Endodermal cell (in vitro differentiated cells): ENCODE measurements around the gene SEC11A. TPM values are rescaled to one million over a fixed set of nuclear protein-coding genes. Genes with fewer than 3 reads are reported as not detected.
A peak's percentile ranks its signal among the peaks of the same experiment; 100 is the strongest.

Source experiments
- DNase-seq: peaks from one replicate; pipeline ENCODE4 v3.0.0-alpha.2; 2017
- H3K27ac ChIP-seq: 2 replicates; pipeline ENCODE4 v1.5.1; 2013; ENCODE audit warnings: mild to moderate bottlenecking, low read depth, low read length, moderate library complexity
- H3K27me3 ChIP-seq: 2 replicates; pipeline ENCODE4 v1.6.1; 2013; ENCODE audit warnings: mild to moderate bottlenecking, low read length, moderate library complexity; ENCODE audit not compliant: insufficient read depth, control insufficient read depth, poor library complexity, severe bottlenecking
- H3K36me3 ChIP-seq: 2 replicates; pipeline ENCODE4 v1.7.0; 2013; ENCODE audit warnings: mild to moderate bottlenecking, low read length, moderate library complexity; ENCODE audit not compliant: control insufficient read depth, insufficient read depth
- H3K4me1 ChIP-seq: one replicate; pipeline ENCODE4 v1.7.0; 2013; ENCODE audit warnings: low read length; ENCODE audit not compliant: control insufficient read depth, insufficient read depth
- H3K4me3 ChIP-seq: 2 replicates; pipeline ENCODE4 v1.5.1; 2013; ENCODE audit warnings: mild to moderate bottlenecking, low read length, moderate library complexity
- H3K9ac ChIP-seq: 2 replicates; pipeline ENCODE4 v1.6.1; 2013; ENCODE audit warnings: mild to moderate bottlenecking, low read length, moderate library complexity; ENCODE audit not compliant: poor library complexity, severe bottlenecking; ENCODE audit errors: extremely low read depth
- H3K9me3 ChIP-seq: 2 replicates; pipeline ENCODE4 v1.6.1; 2013; ENCODE audit warnings: mild to moderate bottlenecking, low read length, moderate library complexity; ENCODE audit not compliant: control insufficient read depth
- H3K27ac Mint-ChIP-seq: 2 replicates; pipeline ENCODE4 v1.8.0; 2020; ENCODE audit warnings: mixed read lengths
- H3K27me3 Mint-ChIP-seq: 2 replicates; pipeline ENCODE4 v1.8.0; 2021; ENCODE audit warnings: mild to moderate bottlenecking, mixed read lengths; ENCODE audit not compliant: insufficient read depth
- H3K36me3 Mint-ChIP-seq: 2 replicates; pipeline ENCODE4 v1.8.0; 2020; ENCODE audit warnings: low read depth, mixed read lengths
- H3K4me1 Mint-ChIP-seq: 2 replicates; pipeline ENCODE4 v1.8.0; 2020; ENCODE audit warnings: mixed read lengths
- H3K4me3 Mint-ChIP-seq: 2 replicates; pipeline ENCODE4 v1.8.0; 2020; ENCODE audit warnings: mild to moderate bottlenecking, moderate library complexity, mixed read lengths
- H3K9me3 Mint-ChIP-seq: 2 replicates; pipeline ENCODE4 v1.8.0; 2020; ENCODE audit warnings: mild to moderate bottlenecking, mixed read lengths
- CTCF ChIP-seq: fragments of 200-600 bp; sonication (generic); conservative IDR thresholded peaks from 2 replicates; pipeline ENCODE4 v1.5.0; 2021; ENCODE audit warnings: antibody characterized with exemption, mild to moderate bottlenecking
- WGBS, 2 experiments: methylation state at CpG; one replicate each; pipeline versions ENCODE4 v1.1.5 to v1.1.7; 2013; ENCODE audit warnings: missing lambda C conversion rate in 2 of 2, mixed read lengths in 1 of 2; ENCODE audit not compliant: insufficient coverage in 1 of 2, insufficient read length in 1 of 2; 5-methylcytosine and 5-hydroxymethylcytosine counted together
- total RNA-seq, 2 donors: library from RNA; stranded (reverse); fragmentation: NEBNext Ultra II Directional in 1 of 2; extraction: Animal tissue kit (Norgen Biotek cat#: 25700) in 1 of 2; gene quantifications; 2 replicates in 1 of 2; 3 replicates in 1 of 2; pipeline ENCODE4 v1.2.1, GENCODE V29; 2021

The SEC11A gene
- total RNA-seq, 2 donors from 2014 or later = 192 to 197 TPM

GRCh38 chr15:84624359-84624758, 91.6 kb downstream of the SEC11A start:
- H3K4me3 ChIP-seq = no peak overlapping the region
- H3K9me3 ChIP-seq = peaks cover 42% of the 10 kb centered on the region
- no peak for DNase-seq
- H3K4me3 Mint-ChIP-seq = no peak overlapping the region
- peaks cover 2% of the 10 kb centered on the region for H3K27me3 Mint-ChIP-seq
- WGBS, 2 experiments = 96 to 100% methylated on average over 5 to 6 of the region's 7 CpGs
- peaks cover 38% of the 10 kb centered on the region for H3K36me3 ChIP-seq
- H3K27ac ChIP-seq = no peak overlapping the region
- no peaks in the 10 kb centered on the region for H3K4me1 ChIP-seq
- H3K36me3 Mint-ChIP-seq = peaks cover 63% of the 10 kb centered on the region
- H3K4me1 Mint-ChIP-seq = no peaks in the 10 kb centered on the region
- H3K27me3 ChIP-seq = no peaks in the 10 kb centered on the region
- no peak overlapping the region for H3K9ac ChIP-seq
- TF ChIP-seq CTCF = no peak
- no peak overlapping the region for H3K27ac Mint-ChIP-seq
- peaks cover 56% of the 10 kb centered on the region for H3K9me3 Mint-ChIP-seq

- 96 to 98% methylated on average over 14 to 17 of the region's 17 CpGs for WGBS, 2 experiments
- no peak overlapping the region for H3K4me3 Mint-ChIP-seq
- H3K9ac ChIP-seq = no peak overlapping the region
- H3K27me3 Mint-ChIP-seq = peaks cover 2% of the 10 kb centered on the region
- peaks cover 43% of the 10 kb centered on the region for H3K9me3 ChIP-seq
- H3K36me3 ChIP-seq = peaks cover 41% of the 10 kb centered on the region
- DNase-seq = no peak
- H3K27ac Mint-ChIP-seq = no peak overlapping the region
- H3K4me1 Mint-ChIP-seq = no peaks in the 10 kb centered on the region
- H3K27me3 ChIP-seq = no peaks in the 10 kb centered on the region
- H3K9me3 Mint-ChIP-seq = peaks cover 80% of the 10 kb centered on the region
- H3K27ac ChIP-seq = no peak overlapping the region
- H3K4me3 ChIP-seq = peak overlapping the region; percentile 56
- TF ChIP-seq CTCF = no peak
- H3K4me1 ChIP-seq = no peaks in the 10 kb centered on the region
- peaks cover 86% of the 10 kb centered on the region for H3K36me3 Mint-ChIP-seq
These were observed 94.5 kb downstream of the SEC11A start for GRCh38 chr15:84621358-84621979.

- Histone ChIP-seq H3K27me3 (no peaks in the 10 kb centered on the region), H3K27ac (no peak overlapping the region), H3K4me1 (no peaks in the 10 kb centered on the region), H3K4me3 (no peak overlapping the region), H3K36me3 (peaks cover 44% of the 10 kb centered on the region), H3K9me3 (peaks cover 43% of the 10 kb centered on the region), H3K9ac (no peak overlapping the region)
- no peak overlapping the region for H3K27ac Mint-ChIP-seq
- no peak for DNase-seq
- no peak overlapping the region for H3K4me3 Mint-ChIP-seq
- no peaks in the 10 kb centered on the region for H3K4me1 Mint-ChIP-seq
- 89 to 100% methylated on average over 4 to 8 of the region's 8 CpGs for WGBS, 2 experiments
- peaks cover 82% of the 10 kb centered on the region for H3K9me3 Mint-ChIP-seq
- no peak for TF ChIP-seq CTCF
- H3K36me3 Mint-ChIP-seq = peaks cover 87% of the 10 kb centered on the region
- peaks cover 2% of the 10 kb centered on the region for H3K27me3 Mint-ChIP-seq
These were observed 95.3 kb downstream of the SEC11A start for GRCh38 chr15:84620626-84621025.

Other genes starting within 250 kb of the SEC11A start
- 10 to 100 TPM; 23.6 to 31.3 TPM for gene ZSCAN2, start 115.1 kb downstream of the SEC11A start, total RNA-seq
- gene WDR73, start 61.9 kb downstream of the SEC11A start, total RNA-seq = 10 to 100 TPM; 44.1 to 46.8 TPM
- gene NMB, start 57.9 kb downstream of the SEC11A start, total RNA-seq = 1 to 10 TPM; 5.3 to 7.3 TPM
- 10 to 100 TPM; 33.3 to 35.2 TPM for gene ZNF592, start 32.5 kb upstream of the SEC11A start, total RNA-seq
- gene ALPK3, start 101.2 kb upstream of the SEC11A start, total RNA-seq = 10 to 100 TPM; 57.8 to 94.1 TPM
- gene SLC28A1, start 168.5 kb upstream of the SEC11A start, total RNA-seq = not detected